GM19099 (cell line): ENCODE measurements around the gene DKKL1.

ENCODE experiments used
- POLR2A ChIP-seq: IDR thresholded peaks from 3 replicates; pipeline ENCODE4 v1.6.1; 2011; ENCODE audit warnings: low read depth; ENCODE audit not compliant: insufficient read length; ENCODE audit errors: extremely low read depth

The DKKL1 gene

GRCh38 chr19:49374665-49375434 is 11.2 kb downstream of the DKKL1 start:
- TF ChIP-seq POLR2A: no peak

- no peak for TF ChIP-seq POLR2A
Measured at GRCh38 chr19:49378512-49378911, 14.8 kb downstream of the DKKL1 start.

GRCh38 chr19:49380391-49380790 is 16.7 kb downstream of the DKKL1 start:
- no peak for TF ChIP-seq POLR2A

GRCh38 chr19:49382639-49383038 is 19.0 kb downstream of the DKKL1 start:
- no peak for TF ChIP-seq POLR2A

GRCh38 chr19:49383599-49383998 is 19.9 kb downstream of the DKKL1 start:
- no peak for TF ChIP-seq POLR2A

- peak; percentile 58 for TF ChIP-seq POLR2A
Measured at GRCh38 chr19:49387936-49388372, 24.3 kb downstream of the DKKL1 start, which contains the start of gene KASH5. TSS of gene KASH5 (plus strand) at chr19:49388249. CDS start at chr19:49390884, 2,635 bp downstream.

GRCh38 chr19:49389406-49389805 is 25.7 kb downstream of the DKKL1 start:
- no peak for TF ChIP-seq POLR2A

GRCh38 chr19:49390131-49390928 is 26.7 kb downstream of the DKKL1 start:
- no peak for TF ChIP-seq POLR2A

- TF ChIP-seq POLR2A: no peak
Measured at GRCh38 chr19:49390929-49391359, 27.3 kb downstream of the DKKL1 start.

GRCh38 chr19:49391581-49392399 is 28.1 kb downstream of the DKKL1 start:
- TF ChIP-seq POLR2A: no peak

- no peak for TF ChIP-seq POLR2A
Measured at GRCh38 chr19:49393881-49394280, 30.2 kb downstream of the DKKL1 start.

- no peak for TF ChIP-seq POLR2A
Measured at GRCh38 chr19:49395581-49396407, 32.1 kb downstream of the DKKL1 start.

- no peak for TF ChIP-seq POLR2A
Measured at GRCh38 chr19:49396738-49397505, 33.2 kb downstream of the DKKL1 start.
